Retinal pigment epithelial cell (primary cell): ENCODE data around the gene TMEM135.
"Not testable (repeated sequence)": the region's sequence is repeated elsewhere in the genome, so short reads cannot be mapped to it uniquely, and the experiment has no call there.

Experiments
- DNase-seq: peaks from one replicate; pipeline ENCODE4 v3.0.0-alpha.2; 2010; ENCODE audit warnings: low read depth
- H3K4me3 ChIP-seq: 2 replicates; pipeline ENCODE4 v1.5.1; 2011; ENCODE audit warnings: mild to moderate bottlenecking, low read length, control low read depth, moderate library complexity
- TF ChIP-seq, protein P1 (sequence below): conservative IDR thresholded peaks from 2 replicates; pipeline ENCODE4 v1.5.1; 2011; ENCODE audit warnings: low read depth, low read length, control low read depth, inconsistent platforms

The TMEM135 gene

DNA sequence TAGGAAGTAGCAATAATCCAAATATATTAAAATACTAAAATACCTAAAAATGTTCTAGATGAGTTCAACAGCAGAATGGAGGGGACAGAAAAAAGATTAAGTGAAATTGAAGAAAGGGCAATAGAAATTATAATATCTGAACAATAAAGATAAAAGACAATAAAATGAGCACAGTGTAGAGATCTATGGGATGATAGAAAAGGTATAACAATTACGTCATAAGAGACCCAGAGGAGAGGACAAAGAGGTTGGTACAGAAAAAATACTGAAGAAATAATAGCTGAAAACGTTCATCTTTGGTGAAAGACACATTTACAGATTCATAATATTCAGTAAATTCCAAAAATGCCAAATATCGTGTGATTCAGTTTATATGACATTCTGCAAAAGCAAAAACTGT, 143.4 kb downstream of the TMEM135 start:
- no peak overlapping the region for H3K4me3 ChIP-seq
- TF ChIP-seq, protein P1, sequence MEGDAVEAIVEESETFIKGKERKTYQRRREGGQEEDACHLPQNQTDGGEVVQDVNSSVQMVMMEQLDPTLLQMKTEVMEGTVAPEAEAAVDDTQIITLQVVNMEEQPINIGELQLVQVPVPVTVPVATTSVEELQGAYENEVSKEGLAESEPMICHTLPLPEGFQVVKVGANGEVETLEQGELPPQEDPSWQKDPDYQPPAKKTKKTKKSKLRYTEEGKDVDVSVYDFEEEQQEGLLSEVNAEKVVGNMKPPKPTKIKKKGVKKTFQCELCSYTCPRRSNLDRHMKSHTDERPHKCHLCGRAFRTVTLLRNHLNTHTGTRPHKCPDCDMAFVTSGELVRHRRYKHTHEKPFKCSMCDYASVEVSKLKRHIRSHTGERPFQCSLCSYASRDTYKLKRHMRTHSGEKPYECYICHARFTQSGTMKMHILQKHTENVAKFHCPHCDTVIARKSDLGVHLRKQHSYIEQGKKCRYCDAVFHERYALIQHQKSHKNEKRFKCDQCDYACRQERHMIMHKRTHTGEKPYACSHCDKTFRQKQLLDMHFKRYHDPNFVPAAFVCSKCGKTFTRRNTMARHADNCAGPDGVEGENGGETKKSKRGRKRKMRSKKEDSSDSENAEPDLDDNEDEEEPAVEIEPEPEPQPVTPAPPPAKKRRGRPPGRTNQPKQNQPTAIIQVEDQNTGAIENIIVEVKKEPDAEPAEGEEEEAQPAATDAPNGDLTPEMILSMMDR = no peak
- no peak for DNase-seq

GRCh38 chr11:87185228-87185627, 147.5 kb downstream of the TMEM135 start:
- TF ChIP-seq, protein P1 = no peak
- no peak overlapping the region for H3K4me3 ChIP-seq
- no peak for DNase-seq

DNA sequence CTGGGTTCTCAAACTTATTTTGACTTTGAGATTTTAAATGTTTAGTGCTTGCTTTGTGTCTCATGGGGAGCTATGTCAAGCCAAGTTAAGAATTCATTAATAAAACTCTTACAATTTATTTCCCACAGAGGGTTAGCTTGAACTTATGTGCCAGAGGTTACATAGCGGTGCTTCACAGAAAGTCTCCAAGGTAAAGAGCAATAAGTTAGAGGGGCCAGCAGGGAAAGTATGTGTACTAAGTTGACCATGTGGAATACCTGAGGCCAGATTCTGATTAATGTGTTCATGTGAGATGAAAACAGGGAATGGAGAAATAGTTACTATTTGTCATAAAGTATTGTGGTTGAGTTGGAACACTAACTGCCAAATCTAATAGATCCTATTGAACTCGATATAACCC, 149.3 kb downstream of the TMEM135 start:
- TF ChIP-seq, protein P1 = no peak
- no peak for DNase-seq
- H3K4me3 ChIP-seq = no peak overlapping the region

DNA sequence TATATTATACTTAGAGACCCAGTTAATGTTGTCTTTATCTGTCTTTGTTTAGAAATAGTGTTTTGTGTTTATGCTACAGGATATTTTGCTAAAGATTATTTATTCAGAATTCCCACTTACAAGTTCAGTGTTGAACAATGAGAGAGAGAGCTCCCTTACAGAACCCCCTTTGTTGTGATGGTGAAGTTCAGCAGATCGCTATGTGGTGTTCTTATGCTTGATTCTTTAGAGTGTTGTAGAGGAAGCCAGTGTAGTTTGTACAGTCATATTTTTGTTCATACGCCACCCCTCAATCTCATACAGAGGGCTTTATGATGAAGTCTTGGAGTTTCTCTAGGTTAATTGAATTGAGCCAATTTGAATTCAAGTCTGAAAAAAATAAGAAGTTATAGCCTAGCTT, 150.2 kb downstream of the TMEM135 start:
- TF ChIP-seq, protein P1 = no peak
- no peak overlapping the region for H3K4me3 ChIP-seq
- no peak for DNase-seq

DNA sequence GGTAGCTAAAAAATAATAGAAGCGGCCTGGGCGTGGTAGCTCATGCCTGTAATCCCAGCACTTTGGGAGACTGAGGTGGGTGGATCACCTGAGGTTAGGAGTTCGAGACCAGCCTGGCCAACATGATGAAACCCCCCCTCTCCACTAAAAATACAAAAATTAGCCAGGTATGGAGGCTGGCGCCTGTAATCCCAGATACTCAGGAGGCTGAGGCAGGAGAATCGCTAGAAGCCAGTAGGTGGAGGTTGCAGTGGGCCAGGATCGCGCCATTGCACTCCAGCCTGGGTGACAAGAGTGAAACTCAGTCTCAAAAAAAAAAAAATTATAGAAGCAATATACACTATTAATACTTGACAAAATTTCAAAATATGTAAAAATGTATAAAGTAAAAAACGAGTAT, 150.7 kb downstream of the TMEM135 start:
- H3K4me3 ChIP-seq, DNase-seq: not testable (repeated sequence)

DNA sequence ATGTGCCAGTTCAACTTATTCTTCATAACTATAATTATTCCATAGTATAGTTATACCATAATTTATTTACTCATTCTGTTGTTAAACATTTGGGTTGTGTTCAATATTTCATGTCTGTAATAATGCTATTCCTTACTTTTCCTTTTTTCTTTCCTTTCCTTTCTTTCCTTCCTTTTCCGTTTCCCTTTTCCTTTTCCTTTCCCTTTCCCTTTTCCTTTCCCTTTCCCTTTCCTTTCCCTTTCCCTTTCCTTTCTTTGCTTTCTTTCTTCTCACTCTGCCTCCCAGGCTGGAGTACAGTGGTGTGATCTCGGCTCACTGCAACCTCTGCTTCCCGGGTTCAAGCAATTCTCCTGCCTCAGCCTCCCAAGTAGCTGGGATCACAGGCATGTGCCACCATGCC, 151.2 kb downstream of the TMEM135 start:
- DNase-seq, H3K4me3 ChIP-seq: not testable (repeated sequence)

DNA sequence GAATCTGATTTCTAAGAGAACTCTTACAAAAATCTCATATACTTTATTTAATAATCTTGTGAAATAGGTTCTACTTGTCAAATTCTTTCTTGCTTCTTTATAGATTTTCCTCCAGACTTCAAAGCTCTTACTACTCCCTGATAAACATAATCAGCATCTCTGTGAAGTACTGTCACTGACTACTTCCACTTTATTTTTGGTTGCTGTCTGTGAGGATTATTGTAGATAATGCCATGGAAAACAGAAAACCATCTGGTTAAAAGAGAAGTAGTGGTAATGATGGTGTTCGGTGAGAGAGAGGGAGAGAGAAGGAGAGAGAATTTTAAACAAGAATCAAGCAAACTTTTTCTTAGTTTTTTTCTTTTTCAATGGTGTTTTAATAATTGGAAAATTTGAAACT, 152.3 kb downstream of the TMEM135 start:
- TF ChIP-seq, protein P1 = no peak
- no peak for DNase-seq
- no peak overlapping the region for H3K4me3 ChIP-seq

DNA sequence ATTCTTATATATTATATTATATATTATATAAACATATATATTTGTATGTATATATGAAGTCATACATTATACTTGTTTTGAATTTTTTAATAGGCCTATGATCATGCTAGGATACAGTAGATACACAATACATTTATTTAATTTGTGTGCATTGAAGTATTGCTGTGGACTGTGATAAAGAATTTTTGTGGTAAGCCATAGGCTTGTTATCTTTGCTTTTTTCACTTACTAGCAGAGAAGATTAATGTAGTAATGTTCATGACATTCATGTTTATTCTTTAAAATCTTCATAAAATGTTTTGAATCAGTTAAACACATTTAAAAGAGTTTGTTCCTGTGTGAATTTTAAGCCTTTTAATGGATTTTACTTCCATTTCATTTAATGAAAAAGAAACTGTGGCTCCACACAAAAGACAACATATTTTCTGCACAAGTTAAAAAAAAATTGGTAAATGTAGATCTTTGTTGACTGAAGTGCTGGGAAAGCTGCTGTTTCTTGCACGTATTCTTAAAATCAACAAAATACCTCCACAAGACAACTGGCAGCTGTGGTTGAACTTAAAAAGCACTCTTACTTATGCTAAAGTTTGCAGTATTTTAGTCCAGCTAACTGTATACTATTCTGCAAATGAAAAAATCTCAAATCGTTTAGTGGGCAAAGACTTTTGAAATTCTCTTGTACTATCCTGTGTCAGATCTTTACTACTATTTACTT, 156.2 kb downstream of the TMEM135 start:
- TF ChIP-seq, protein P1 = no peak
- H3K4me3 ChIP-seq = no peak overlapping the region
- DNase-seq = no peak
